ENCODE results near the gene GRIN2A. TPM values are rescaled to one million over a fixed set of nuclear protein-coding genes. Genes with fewer than 3 reads are reported as not detected.

The GRIN2A gene
- polyA plus RNA-seq, 2 of the 4 experiments (the other 2 are of a cell fraction): not detected

GRCh38 chr16:9821970-9822369, 360.3 kb downstream of the GRIN2A start:
- ChIA-PET POLR2A (no interaction called here), CTCF (no interaction called here)
- no peak overlapping the region for H3K4me2 ChIP-seq
- no peak overlapping the region for H3K4me3 ChIP-seq
- ATAC-seq (no peak), FAIRE-seq (no peak), DNase-seq (ENCODE audit: low read depth in 1 of 2, low spot score in 1 of 2) (no peak)
- TF ChIP-seq HEYL (CRISPR knock-in tag; IDR thresholded peaks at IDR 0.05) (no peak), FOSB (CRISPR knock-in tag; IDR thresholded peaks at IDR 0.05) (no peak), USF2 (IDR thresholded peaks at IDR 0.05) (no peak), FOXS1 (CRISPR knock-in tag; IDR thresholded peaks at IDR 0.05) (no peak)
- no peaks in the 10 kb centered on the region for H3K9me3 ChIP-seq
- 1% methylated on average over 7 of the region's 7 CpGs for WGBS (ENCODE audit: missing lambda C conversion rate)
- H3K27ac ChIP-seq: no peak overlapping the region
- H3K4me1 ChIP-seq: no peaks in the 10 kb centered on the region

GRCh38 chr16:9821331-9821730, 360.9 kb downstream of the GRIN2A start:
- no peak for DNase-seq (ENCODE audit: low read depth in 1 of 2, low spot score in 1 of 2)
- H3K4me1 ChIP-seq: no peaks in the 10 kb centered on the region
- no peak for ATAC-seq
- no peak overlapping the region for H3K27ac ChIP-seq
- H3K4me3 ChIP-seq: no peak overlapping the region
- ChIA-PET POLR2A (no interaction called here), CTCF (no interaction called here)
- WGBS (ENCODE audit: missing lambda C conversion rate): 2% methylated on average over 3 of the region's 3 CpGs
- TF ChIP-seq HOXA7 (CRISPR knock-in tag; IDR thresholded peaks at IDR 0.05): no peak
- no peak for TF ChIP-seq POLR2A (IDR thresholded peaks at IDR 0.05; ENCODE audit: low read length)
- TF ChIP-seq ZFP36 (IDR thresholded peaks at IDR 0.05; ENCODE audit: borderline replicate concordance, partially characterized antibody): no peak
- TF ChIP-seq RFX5 (IDR thresholded peaks at IDR 0.05): no peak
- no peak for TF ChIP-seq ZNF302 (CRISPR knock-in tag; IDR thresholded peaks at IDR 0.05)
- FAIRE-seq: no peak
- H3K9me3 ChIP-seq: no peaks in the 10 kb centered on the region
- no peak overlapping the region for H3K4me2 ChIP-seq

DNA sequence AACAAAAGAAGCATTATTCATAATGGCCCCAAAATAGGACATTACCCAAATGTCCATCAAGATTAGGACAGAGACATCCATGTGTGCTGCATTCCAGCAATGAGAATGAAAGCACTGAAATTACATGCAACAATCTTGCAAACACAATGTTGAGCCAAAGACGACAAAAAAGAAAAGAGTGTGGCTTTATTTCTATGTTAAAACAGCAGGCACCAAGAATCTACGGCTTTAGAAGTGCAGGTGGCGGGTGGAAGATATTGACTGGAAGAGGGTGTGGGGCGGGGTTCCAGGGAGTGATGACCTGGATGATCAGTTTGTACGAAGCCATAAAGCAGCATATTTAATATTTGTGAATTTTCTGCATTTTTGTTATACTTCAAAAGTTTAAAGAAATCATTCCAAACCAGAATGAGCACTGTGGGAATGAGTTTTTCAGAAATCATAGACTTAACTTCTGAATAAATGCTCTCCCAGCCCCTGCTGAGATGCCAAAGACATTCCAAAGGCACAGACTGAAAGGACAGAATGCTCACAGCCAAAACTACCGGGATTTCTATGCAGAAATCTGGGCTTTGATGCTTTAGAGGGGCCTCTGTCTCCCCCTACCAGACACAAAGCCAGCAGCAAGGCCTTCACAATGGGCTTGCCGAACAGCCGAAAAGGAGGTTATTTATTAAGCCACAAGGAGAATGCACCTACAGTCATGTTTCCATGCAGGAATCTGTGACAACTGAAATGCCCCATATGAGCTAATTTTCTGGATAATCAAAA, 361.6 kb downstream of the GRIN2A start:
- POLR2A ChIA-PET: no interaction called here
- no peak for TF ChIP-seq HMGXB4 (CRISPR knock-in tag; IDR thresholded peaks at IDR 0.05; ENCODE audit: borderline replicate concordance)
- TF ChIP-seq RFX5 (IDR thresholded peaks at IDR 0.05): no peak
- no peak for TF ChIP-seq RCOR1 (IDR thresholded peaks at IDR 0.05; ENCODE audit: low read depth, low read length)
- no peaks in the 10 kb centered on the region for H3K9me3 ChIP-seq
- DNase-seq (ENCODE audit: low read depth in 1 of 2, low spot score in 1 of 2) (no peak), FAIRE-seq (no peak), ATAC-seq (no peak)
- no peak overlapping the region for H3K4me3 ChIP-seq
- no peaks in the 10 kb centered on the region for H3K4me1 ChIP-seq
- no peak overlapping the region for H3K27ac ChIP-seq
- 15% methylated on average over 8 of the region's 8 CpGs for WGBS (ENCODE audit: missing lambda C conversion rate)
- no peak overlapping the region for H3K4me2 ChIP-seq
- CTCF ChIA-PET: no interaction called here

DNA sequence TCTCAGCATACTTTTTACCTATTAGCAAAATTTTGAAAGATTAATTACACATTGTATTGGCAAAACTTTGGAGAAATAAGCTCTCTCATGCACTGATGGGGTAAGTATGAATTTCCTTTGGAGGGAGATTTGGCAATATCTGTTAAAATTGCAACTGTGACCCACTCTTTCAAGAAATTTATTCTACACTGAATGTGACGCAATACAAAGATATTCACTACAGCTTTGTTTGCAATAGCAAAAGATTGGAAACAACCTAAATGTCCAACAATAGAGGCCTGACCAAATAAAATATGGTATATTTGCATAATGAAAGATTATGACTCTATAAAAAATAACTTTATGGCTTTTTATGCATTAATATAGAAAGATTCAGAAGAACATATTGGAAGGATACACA, 363.5 kb downstream of the GRIN2A start:
- Histone ChIP-seq H3K9me3 (no peaks in the 10 kb centered on the region), H3K4me3 (no peak overlapping the region), H3K4me1 (no peaks in the 10 kb centered on the region), H3K27ac (no peak overlapping the region), H3K4me2 (no peak overlapping the region)
- TF ChIP-seq NPAS2 (CRISPR knock-in tag; IDR thresholded peaks at IDR 0.05; ENCODE audit: borderline replicate concordance): no peak
- TF ChIP-seq CHD4 (IDR thresholded peaks at IDR 0.05; ENCODE audit: borderline replicate concordance): no peak
- TF ChIP-seq, protein P1, sequence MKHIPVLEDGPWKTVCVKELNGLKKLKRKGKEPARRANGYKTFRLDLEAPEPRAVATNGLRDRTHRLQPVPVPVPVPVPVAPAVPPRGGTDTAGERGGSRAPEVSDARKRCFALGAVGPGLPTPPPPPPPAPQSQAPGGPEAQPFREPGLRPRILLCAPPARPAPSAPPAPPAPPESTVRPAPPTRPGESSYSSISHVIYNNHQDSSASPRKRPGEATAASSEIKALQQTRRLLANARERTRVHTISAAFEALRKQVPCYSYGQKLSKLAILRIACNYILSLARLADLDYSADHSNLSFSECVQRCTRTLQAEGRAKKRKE (CRISPR knock-in tag; IDR thresholded peaks at IDR 0.05; ENCODE audit: low read depth): no peak
- TF ChIP-seq, protein P2, sequence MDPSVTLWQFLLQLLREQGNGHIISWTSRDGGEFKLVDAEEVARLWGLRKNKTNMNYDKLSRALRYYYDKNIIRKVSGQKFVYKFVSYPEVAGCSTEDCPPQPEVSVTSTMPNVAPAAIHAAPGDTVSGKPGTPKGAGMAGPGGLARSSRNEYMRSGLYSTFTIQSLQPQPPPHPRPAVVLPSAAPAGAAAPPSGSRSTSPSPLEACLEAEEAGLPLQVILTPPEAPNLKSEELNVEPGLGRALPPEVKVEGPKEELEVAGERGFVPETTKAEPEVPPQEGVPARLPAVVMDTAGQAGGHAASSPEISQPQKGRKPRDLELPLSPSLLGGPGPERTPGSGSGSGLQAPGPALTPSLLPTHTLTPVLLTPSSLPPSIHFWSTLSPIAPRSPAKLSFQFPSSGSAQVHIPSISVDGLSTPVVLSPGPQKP (IDR thresholded peaks at IDR 0.05; ENCODE audit: low read depth, low read length): no peak
- TF ChIP-seq POLR2A (IDR thresholded peaks at IDR 0.05; ENCODE audit: low read length): no peak
- no peak for TF ChIP-seq HOXA7 (CRISPR knock-in tag; IDR thresholded peaks at IDR 0.05)
- no peak for TF ChIP-seq HES2 (IDR thresholded peaks at IDR 0.05)
- no peak for TF ChIP-seq TFCP2L1 (CRISPR knock-in tag; IDR thresholded peaks at IDR 0.05)
- no peak for TF ChIP-seq POLR2AphosphoS2 (conservative IDR thresholded peaks at IDR 0.05; ENCODE audit: low read length)
- TF ChIP-seq, protein P3, sequence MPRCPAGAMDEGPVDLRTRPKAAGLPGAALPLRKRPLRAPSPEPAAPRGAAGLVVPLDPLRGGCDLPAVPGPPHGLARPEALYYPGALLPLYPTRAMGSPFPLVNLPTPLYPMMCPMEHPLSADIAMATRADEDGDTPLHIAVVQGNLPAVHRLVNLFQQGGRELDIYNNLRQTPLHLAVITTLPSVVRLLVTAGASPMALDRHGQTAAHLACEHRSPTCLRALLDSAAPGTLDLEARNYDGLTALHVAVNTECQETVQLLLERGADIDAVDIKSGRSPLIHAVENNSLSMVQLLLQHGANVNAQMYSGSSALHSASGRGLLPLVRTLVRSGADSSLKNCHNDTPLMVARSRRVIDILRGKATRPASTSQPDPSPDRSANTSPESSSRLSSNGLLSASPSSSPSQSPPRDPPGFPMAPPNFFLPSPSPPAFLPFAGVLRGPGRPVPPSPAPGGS (IDR thresholded peaks at IDR 0.05): no peak
- TF ChIP-seq RAD21 (conservative IDR thresholded peaks at IDR 0.05 in 1 of 2, IDR thresholded peaks at IDR 0.05 in 1 of 2): no peak
- no peak for ATAC-seq
- FAIRE-seq: no peak
- no peak for DNase-seq (ENCODE audit: low read depth in 1 of 2, low spot score in 1 of 2)
- ChIA-PET POLR2A (no interaction called here), CTCF (no interaction called here)
- 64% methylated on average over 1 of the region's 1 CpG for WGBS (ENCODE audit: missing lambda C conversion rate)
